Psoas muscle (tissue), 8 donors: ENCODE results near the gene FBXW2. TPM values are rescaled to one million over a fixed set of nuclear protein-coding genes. Genes with fewer than 3 reads are reported as not detected.

Source experiments
- ATAC-seq, 4 donors: fragments of 200-7000 bp; cut with Tn5 transposase; one replicate each; pipeline ENCODE4 v1.9.1; 2020; ENCODE audit warnings: moderate library complexity in 3 of 4, mild to moderate bottlenecking in 2 of 4
- DNase-seq, 2 donors: peaks; one replicate each; pipeline ENCODE4 v3.0.0-alpha.2; 2020
- H3K27ac ChIP-seq: fragments of 200-600 bp; one replicate; pipeline ENCODE4 v1.8.0; 2022
- H3K27me3 ChIP-seq, 3 donors: fragments of 200-600 bp in 1 of 3; one replicate each; pipeline versions ENCODE4 v1.6.1 to v1.8.0; 2013 to 2022; ENCODE audit warnings: low read length in 2 of 3, mild to moderate bottlenecking in 2 of 3, moderate library complexity in 1 of 3; ENCODE audit not compliant: insufficient read depth in 3 of 3
- H3K36me3 ChIP-seq, 2 donors: fragments of 200-600 bp in 1 of 2; one replicate each; pipeline versions ENCODE4 v1.6.1 to v1.8.0; 2013 to 2022; ENCODE audit warnings: low read depth in 1 of 2, mild to moderate bottlenecking in 1 of 2, moderate library complexity in 1 of 2; ENCODE audit not compliant: insufficient read depth in 1 of 2
- H3K4me1 ChIP-seq: fragments of 200-600 bp; one replicate; pipeline ENCODE4 v1.8.0; 2022
- H3K4me3 ChIP-seq: fragments of 200-600 bp; one replicate; pipeline ENCODE4 v1.8.0; 2022; ENCODE audit warnings: mild to moderate bottlenecking
- H3K9me3 ChIP-seq: fragments of 200-600 bp; one replicate; pipeline ENCODE4 v1.8.0; 2022
- WGBS, 3 donors: extraction: QIAGEN DNeasy Blood & Tissue Kit; methylation state at CpG; one replicate each; pipeline versions ENCODE4 v1.1.6 to v1.1.7; 2013; 5-methylcytosine and 5-hydroxymethylcytosine counted together
- intact Hi-C, 2 donors: fragments of 100-400 bp; cut with DNase I; formaldehyde crosslinking; loops; one replicate each; pipeline versions ENCODE4 v1.11.0 to v1.14.2; 2022
- polyA plus RNA-seq, 3 donors: library from polyadenylated mRNA; stranded (reverse); fragments of 200-250 nt; gene quantifications; one replicate each; pipeline ENCODE4 v1.2.3, GENCODE V29; 2013
- total RNA-seq, 4 donors: library from RNA; stranded (reverse); fragmentation: NEBNext Ultra II Directional in 2 of 4; extraction: Animal tissue kit (Norgen Biotek cat#: 25700) in 2 of 4; gene quantifications; one replicate each; pipeline versions ENCODE4 v1.2.1 to v1.2.4, GENCODE V29; 2021 to 2023
- TF ChIP-seq, protein P1 (sequence below): fragments of 200-600 bp; IDR thresholded peaks from one replicate; pipeline ENCODE4 v1.8.0; 2022; ENCODE audit warnings: antibody characterized with exemption
- donor health status: healthy with polysubstance abuse.
- donor health status: DM: no; HTN: no; CAD: no; lungs with moderate emphysema.
- donor health status: Bipolar disorder and iron deficiency.
- donor health status: healthy.
- donor health status: DM: yes; HTN: yes; CAD: no.
- donor health status: DM: no; HTN: no; CAD: no.
- donor health status: DM: no; HTN: no; CAD: no.
- donor health status: DM: yes; HTN: yes; CAD: no.

FBXW2 gene
- total and polyA plus RNA-seq, 7 donors: 8.0 to 36.8 (median 25.3) TPM

DNA sequence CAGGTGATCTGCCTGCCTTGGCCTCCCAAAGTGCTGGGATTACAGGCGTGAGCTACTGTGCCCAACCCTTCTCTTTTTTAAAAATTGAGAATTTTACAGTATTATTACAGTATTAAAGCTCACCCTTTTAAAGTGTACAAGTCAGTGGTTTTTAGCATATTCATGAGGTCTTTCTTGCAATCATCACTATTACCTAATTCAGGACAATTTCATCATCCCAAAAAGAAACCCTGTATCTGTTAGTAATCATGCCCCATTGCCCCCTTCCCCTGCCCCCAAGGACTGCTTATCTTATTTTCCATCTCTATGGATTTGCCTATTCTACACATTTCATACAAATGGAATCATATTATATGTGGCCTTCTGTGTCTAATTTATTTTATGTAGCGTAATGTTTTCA is 56.3 kb downstream of the FBXW2 start:
- H3K4me3 ChIP-seq: no peak overlapping the region
- DNase-seq: no peak
- intact Hi-C loops: no loop called here
- ATAC-seq: no peak
- H3K9me3 ChIP-seq: no peaks in the 10 kb centered on the region
- H3K4me1 ChIP-seq: no peaks in the 10 kb centered on the region
- H3K36me3 ChIP-seq: no peaks in the 10 kb centered on the region
- TF ChIP-seq, protein P1, sequence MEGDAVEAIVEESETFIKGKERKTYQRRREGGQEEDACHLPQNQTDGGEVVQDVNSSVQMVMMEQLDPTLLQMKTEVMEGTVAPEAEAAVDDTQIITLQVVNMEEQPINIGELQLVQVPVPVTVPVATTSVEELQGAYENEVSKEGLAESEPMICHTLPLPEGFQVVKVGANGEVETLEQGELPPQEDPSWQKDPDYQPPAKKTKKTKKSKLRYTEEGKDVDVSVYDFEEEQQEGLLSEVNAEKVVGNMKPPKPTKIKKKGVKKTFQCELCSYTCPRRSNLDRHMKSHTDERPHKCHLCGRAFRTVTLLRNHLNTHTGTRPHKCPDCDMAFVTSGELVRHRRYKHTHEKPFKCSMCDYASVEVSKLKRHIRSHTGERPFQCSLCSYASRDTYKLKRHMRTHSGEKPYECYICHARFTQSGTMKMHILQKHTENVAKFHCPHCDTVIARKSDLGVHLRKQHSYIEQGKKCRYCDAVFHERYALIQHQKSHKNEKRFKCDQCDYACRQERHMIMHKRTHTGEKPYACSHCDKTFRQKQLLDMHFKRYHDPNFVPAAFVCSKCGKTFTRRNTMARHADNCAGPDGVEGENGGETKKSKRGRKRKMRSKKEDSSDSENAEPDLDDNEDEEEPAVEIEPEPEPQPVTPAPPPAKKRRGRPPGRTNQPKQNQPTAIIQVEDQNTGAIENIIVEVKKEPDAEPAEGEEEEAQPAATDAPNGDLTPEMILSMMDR: no peak
- 85 to 90% (median 88%) methylated on average over 2 of the region's 2 CpGs for WGBS, 3 donors
- H3K27me3 ChIP-seq: no peaks in the 10 kb centered on the region
- H3K27ac ChIP-seq: no peak overlapping the region

DNA sequence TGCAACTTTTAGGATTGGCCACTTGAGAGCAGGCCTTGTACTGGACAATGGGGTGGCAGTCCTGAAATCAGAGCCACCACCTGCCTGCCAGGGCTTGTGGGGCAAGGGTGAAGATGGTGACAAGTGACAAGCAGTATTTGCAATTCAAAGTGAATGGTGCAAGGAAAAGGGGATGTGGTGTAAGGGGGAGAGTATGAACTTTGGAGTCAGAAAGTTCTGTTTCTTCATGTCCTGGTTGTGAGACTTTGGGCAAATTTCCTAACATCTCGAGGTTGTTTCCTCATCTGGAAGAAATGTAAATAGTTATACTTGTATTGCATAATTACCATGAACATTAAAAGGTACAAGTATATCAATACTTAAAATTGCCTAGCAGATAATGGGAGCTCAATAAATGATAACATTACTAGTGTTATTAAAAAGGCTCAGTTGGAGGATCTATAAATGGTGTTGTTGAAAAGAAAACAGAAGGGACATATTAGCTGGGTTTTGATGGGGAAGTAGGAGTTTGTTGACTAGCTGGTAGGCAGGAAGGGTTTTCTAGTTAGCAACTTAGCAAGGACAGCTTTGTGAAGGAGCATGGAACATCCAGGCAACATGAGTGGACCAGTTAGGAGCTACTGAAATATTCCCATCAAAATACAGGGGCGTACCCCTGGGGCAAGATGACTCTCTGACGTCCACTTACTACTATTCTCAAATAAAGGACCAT is 57.6 kb downstream of the FBXW2 start:
- no peaks in the 10 kb centered on the region for H3K9me3 ChIP-seq
- no peak overlapping the region for H3K4me3 ChIP-seq
- no peaks in the 10 kb centered on the region for H3K4me1 ChIP-seq
- no peak overlapping the region for H3K27ac ChIP-seq
- no peaks in the 10 kb centered on the region for H3K27me3 ChIP-seq
- peak; percentile 29 to 55 for DNase-seq
- WGBS, 3 donors: 63 to 74% (median 68%) methylated on average over 3 of the region's 3 CpGs
- intact Hi-C loops: no loop called here
- no peaks in the 10 kb centered on the region for H3K36me3 ChIP-seq
- TF ChIP-seq, protein P1: no peak
- peak in 3 of 4 donors; percentile 59 to 70 (median 60) for ATAC-seq

DNA sequence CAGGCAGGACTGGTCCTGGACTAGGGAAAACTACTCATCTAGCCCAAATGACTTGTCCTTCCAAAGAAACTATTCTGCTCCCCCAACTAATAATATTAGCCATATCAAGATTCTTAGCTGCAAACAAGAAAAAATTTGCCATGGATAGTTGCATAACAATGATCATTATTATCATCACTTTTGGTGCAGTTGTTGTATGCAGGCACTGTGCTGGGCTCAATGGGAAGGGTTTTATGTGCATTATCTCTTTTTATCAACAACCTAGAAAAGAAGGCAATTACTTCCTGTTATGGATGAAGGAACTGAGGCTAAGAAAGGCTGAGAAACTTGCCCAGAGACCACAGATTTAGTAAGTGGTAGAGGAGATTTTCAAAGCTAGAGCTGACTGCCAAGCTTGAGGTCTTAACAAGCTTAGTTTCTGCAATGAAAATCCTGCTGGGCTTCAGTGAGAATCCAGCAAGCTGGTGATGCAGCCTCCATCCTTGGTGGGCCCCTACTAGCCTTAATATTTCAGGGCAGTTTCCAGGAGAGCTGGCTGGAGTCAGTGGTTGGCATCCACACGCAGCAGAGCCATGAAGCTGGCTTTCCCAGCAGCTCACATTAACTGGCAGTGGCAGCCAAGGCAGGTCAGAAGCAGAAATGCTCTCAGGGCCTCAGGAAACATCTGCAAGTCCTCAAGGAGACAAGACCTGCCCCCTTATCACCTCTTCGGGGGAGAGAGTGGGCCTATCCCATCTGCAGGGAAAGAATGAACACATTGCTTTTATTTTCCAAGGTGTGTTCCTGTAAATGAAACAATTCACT is 58.4 kb downstream of the FBXW2 start:
- intact Hi-C loops: no loop called here
- H3K36me3 ChIP-seq: no peaks in the 10 kb centered on the region
- ATAC-seq (peak in 1 of 4 donors; percentile 14), DNase-seq (no peak)
- TF ChIP-seq, protein P1: no peak
- H3K4me3 ChIP-seq: no peak overlapping the region
- no peaks in the 10 kb centered on the region for H3K27me3 ChIP-seq
- H3K9me3 ChIP-seq: no peaks in the 10 kb centered on the region
- WGBS, 3 donors: 17 to 30% (median 20%) methylated on average over 2 of the region's 2 CpGs
- no peaks in the 10 kb centered on the region for H3K4me1 ChIP-seq
- H3K27ac ChIP-seq: peak overlapping the region; percentile 23

DNA sequence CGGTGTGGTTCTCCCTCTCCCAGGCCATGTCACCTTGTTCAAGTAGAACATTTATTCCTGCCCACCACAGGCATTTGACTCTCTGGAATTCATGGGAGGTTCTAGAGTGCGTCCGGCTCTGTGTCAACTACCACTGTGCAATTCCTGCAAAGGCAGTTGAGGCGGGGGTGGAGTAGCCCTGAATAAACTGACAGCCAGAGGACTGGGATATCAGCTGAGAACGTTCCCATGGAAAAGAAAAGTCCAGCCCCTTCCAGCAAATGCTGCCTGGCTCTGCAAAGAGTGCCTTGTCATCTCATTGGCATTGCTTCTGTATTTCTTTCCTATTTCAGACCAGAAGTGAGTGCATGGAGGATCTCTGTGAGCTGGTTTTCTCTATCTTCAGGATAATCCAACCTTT is 60.0 kb downstream of the FBXW2 start:
- no peak for DNase-seq

More for the DNA sequence above, 60.0 kb downstream of the FBXW2 start:
- Histone ChIP-seq H3K4me1 (no peaks in the 10 kb centered on the region), H3K9me3 (no peaks in the 10 kb centered on the region), H3K27me3 (no peaks in the 10 kb centered on the region), H3K27ac (no peak overlapping the region), H3K36me3 (no peaks in the 10 kb centered on the region), H3K4me3 (no peak overlapping the region)
- intact Hi-C loops: no loop called here
- 75 to 89% (median 78%) methylated on average over 5 of the region's 5 CpGs for WGBS, 3 donors
- no peak for ATAC-seq
- TF ChIP-seq, protein P1: no peak
